Activated B cell treated with CpG ODN at 0.5 μM for 24 hours (primary cell): ENCODE measurements around the gene GGCX. TPM values are rescaled to one million over a fixed set of nuclear protein-coding genes. Genes with fewer than 3 reads are reported as not detected.

Source experiments
- ATAC-seq: fragments of 200-7000 bp; cut with Tn5 transposase; one replicate; pipeline ENCODE4 v1.10.0; 2021; ENCODE audit warnings: low read depth, mild to moderate bottlenecking, moderate library complexity
- CTCF ChIA-PET: fragments of 350-600 bp; sonication (Branson Sonifier 250); formaldehyde crosslinking; loops from one replicate; lab custom pipeline; 2021; ENCODE audit warnings: antibody characterized with exemption; lab: Charles Lee
- POLR2A ChIA-PET: fragments of 350-600 bp; sonication (Branson Sonifier 250); formaldehyde crosslinking; loops from one replicate; lab custom pipeline; 2021; ENCODE audit warnings: antibody characterized with exemption; lab: Charles Lee
- DNase-seq: peaks from one replicate; pipeline ENCODE4 v3.0.0; 2022
- H3K27ac Mint-ChIP-seq: one replicate; pipeline ENCODE4 v1.8.0; 2020; ENCODE audit warnings: mixed read lengths
- H3K27me3 Mint-ChIP-seq: one replicate; pipeline ENCODE4 v1.8.0; 2021; ENCODE audit warnings: mixed read lengths
- H3K36me3 Mint-ChIP-seq: one replicate; pipeline ENCODE4 v1.8.0; 2021; ENCODE audit warnings: low read depth, mixed read lengths
- H3K4me1 Mint-ChIP-seq: one replicate; pipeline ENCODE4 v1.8.0; 2021; ENCODE audit warnings: mixed read lengths
- H3K4me3 Mint-ChIP-seq: one replicate; pipeline ENCODE4 v1.8.0; 2020; ENCODE audit warnings: mild to moderate bottlenecking, mixed read lengths
- H3K9me3 Mint-ChIP-seq: one replicate; pipeline ENCODE4 v1.8.0; 2020; ENCODE audit warnings: mixed read lengths
- intact Hi-C: fragments of 100-400 bp; cut with micrococcal nuclease; formaldehyde crosslinking; loops from one replicate; pipeline ENCODE4 v1.15.1; 2024
- total RNA-seq: library from RNA; stranded (reverse); gene quantifications from 2 replicates; pipeline ENCODE4 v1.2.3, GENCODE V29; 2022
- TF ChIP-seq, protein P1 (sequence below): fragments of 200-600 bp; IDR thresholded peaks from one replicate; pipeline ENCODE4 v1.8.0; 2022; ENCODE audit warnings: antibody characterized with exemption, mild to moderate bottlenecking

The GGCX gene
- total RNA-seq, 1 donor from 2014 or later = 30.7 TPM

DNA sequence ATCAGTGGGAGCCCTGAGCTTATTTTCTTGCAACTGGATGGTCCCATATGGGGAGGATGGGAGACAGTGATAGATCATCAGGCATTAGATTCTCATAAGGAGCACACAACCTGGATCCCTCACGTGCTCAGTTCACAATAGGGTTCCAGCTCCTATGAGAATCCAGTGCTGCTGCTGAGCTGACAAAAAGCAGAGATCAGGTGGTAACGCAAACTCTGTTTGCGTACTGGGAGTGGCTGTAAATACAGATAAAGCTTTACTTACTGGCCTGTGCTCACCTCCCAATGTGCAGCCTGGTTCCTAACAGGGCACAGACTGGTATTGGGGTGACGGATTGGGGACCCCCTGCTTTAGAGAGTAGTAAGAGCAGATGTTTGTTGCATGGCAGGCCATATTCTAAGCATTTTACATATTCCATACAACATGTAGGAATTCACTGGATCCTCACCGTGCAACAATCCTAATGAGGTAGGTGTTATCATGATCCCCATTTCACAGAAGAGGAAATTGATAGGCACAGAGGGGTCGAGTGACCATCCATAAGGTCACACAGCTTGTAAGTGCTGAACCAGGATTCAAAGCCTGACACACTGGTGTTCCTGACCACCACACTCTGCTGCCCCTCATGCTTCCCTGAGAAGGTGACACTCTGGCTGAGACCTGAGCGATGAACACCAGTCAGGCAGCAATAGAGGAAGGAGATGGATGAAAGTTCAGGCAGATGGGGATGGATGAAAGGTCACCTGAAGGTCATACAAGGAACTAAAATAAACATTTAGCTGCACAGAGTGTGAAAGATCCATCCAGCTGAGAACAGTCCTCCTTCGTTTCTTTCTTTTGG lies 38.0 kb downstream of the GGCX start:
- intact Hi-C loops = no loop called here
- Mint-ChIP-seq H3K27me3 (peaks cover 12% of the 10 kb centered on the region), H3K9me3 (no peaks in the 10 kb centered on the region), H3K4me1 (peaks cover 6% of the 10 kb centered on the region), H3K27ac (no peak overlapping the region), H3K36me3 (no peaks in the 10 kb centered on the region), H3K4me3 (no peak overlapping the region)
- DNase-seq (no peak), ATAC-seq (no peak)
- TF ChIP-seq, protein P1, sequence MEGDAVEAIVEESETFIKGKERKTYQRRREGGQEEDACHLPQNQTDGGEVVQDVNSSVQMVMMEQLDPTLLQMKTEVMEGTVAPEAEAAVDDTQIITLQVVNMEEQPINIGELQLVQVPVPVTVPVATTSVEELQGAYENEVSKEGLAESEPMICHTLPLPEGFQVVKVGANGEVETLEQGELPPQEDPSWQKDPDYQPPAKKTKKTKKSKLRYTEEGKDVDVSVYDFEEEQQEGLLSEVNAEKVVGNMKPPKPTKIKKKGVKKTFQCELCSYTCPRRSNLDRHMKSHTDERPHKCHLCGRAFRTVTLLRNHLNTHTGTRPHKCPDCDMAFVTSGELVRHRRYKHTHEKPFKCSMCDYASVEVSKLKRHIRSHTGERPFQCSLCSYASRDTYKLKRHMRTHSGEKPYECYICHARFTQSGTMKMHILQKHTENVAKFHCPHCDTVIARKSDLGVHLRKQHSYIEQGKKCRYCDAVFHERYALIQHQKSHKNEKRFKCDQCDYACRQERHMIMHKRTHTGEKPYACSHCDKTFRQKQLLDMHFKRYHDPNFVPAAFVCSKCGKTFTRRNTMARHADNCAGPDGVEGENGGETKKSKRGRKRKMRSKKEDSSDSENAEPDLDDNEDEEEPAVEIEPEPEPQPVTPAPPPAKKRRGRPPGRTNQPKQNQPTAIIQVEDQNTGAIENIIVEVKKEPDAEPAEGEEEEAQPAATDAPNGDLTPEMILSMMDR = no peak
- POLR2A ChIA-PET = no interaction called here
- CTCF ChIA-PET = no interaction called here

- intact Hi-C loops = no loop called here
- ATAC-seq = no peak
- Mint-ChIP-seq H3K27me3 (peaks cover 6% of the 10 kb centered on the region), H3K36me3 (no peaks in the 10 kb centered on the region), H3K27ac (no peak overlapping the region), H3K4me1 (peaks cover 6% of the 10 kb centered on the region), H3K9me3 (no peaks in the 10 kb centered on the region), H3K4me3 (no peak overlapping the region)
- TF ChIP-seq, protein P1 = no peak
- ChIA-PET POLR2A (interaction anchor here (0.6 kb wide), 1 partner anchor 105 kb away, joined by 10 read pairs; no protein-coding TSS in a partner anchor), CTCF (no interaction called here)
- no peak for DNase-seq
Observed at GRCh38 chr2:85522090-85522647, 39.1 kb downstream of the GGCX start.

- POLR2A ChIA-PET = interaction anchor here (0.6 to 1.2 kb wide), 2 partner anchors 21 to 22 kb away, joined by 3 to 5 read pairs; partner anchors contain the start of gene MAT2A
- H3K4me3 Mint-ChIP-seq = no peak overlapping the region
- no peaks in the 10 kb centered on the region for H3K36me3 Mint-ChIP-seq
- no peaks in the 10 kb centered on the region for H3K4me1 Mint-ChIP-seq
- ATAC-seq = no peak
- CTCF ChIA-PET = no interaction called here
- TF ChIP-seq, protein P1 = no peak
- DNase-seq = no peak
- no peak overlapping the region for H3K27ac Mint-ChIP-seq
- intact Hi-C loops = no loop called here
- H3K9me3 Mint-ChIP-seq = no peaks in the 10 kb centered on the region
- peaks cover 4% of the 10 kb centered on the region for H3K27me3 Mint-ChIP-seq
Observed at GRCh38 chr2:85516653-85517389, 44.5 kb downstream of the GGCX start.

DNA sequence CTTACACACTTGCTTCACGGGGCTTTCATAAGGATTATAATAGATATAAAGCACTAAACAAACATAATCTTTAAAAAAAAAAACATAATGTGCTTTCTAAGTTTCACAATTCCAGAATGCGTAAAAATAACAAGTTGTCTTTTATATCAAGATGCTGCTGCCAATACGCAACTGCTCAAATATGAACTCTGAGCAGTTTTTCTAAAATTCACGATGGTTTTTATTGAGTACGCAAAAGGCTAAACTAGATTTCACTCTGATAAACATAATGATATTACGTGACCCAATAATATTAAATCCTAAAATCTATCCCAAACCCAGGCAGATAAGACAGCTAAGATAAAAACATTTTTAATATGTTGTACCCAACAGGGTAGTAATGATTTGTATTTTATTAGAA lies 47.0 kb downstream of the GGCX start:
- no peak for DNase-seq
- ChIA-PET CTCF (no interaction called here), POLR2A (no interaction called here)
- Mint-ChIP-seq H3K27me3 (peaks cover 4% of the 10 kb centered on the region), H3K4me1 (no peaks in the 10 kb centered on the region), H3K36me3 (no peaks in the 10 kb centered on the region), H3K27ac (no peak overlapping the region), H3K4me3 (no peak overlapping the region), H3K9me3 (no peaks in the 10 kb centered on the region)
- TF ChIP-seq, protein P1 = no peak
- intact Hi-C loops = loop anchor here (5.0 kb wide), 1 partner anchor 42 kb away; no protein-coding TSS in a partner anchor
- ATAC-seq = no peak
